Heart right ventricle (tissue), 16 donors: ENCODE results near the gene MAN2A1. TPM values are rescaled to one million over a fixed set of nuclear protein-coding genes. Genes with fewer than 3 reads are reported as not detected.
"Not testable (repeated sequence)": the region's sequence is repeated elsewhere in the genome, so short reads cannot be mapped to it uniquely, and the experiment has no call there.

Experiments
- ATAC-seq, 8 donors: fragments of 200-7000 bp; cut with Tn5 transposase; one replicate each; pipeline ENCODE4 v1.9.1; 2020; ENCODE audit warnings: mild to moderate bottlenecking in 8 of 8, moderate library complexity in 8 of 8, moderate number of reproducible peaks in 1 of 8
- DNase-seq, 2 donors: peaks; one replicate each; pipeline ENCODE4 v3.0.0-alpha.2; 2020
- H3K27ac ChIP-seq, 10 donors: fragments of 200-600 bp; sonication (generic) in 2 of 10; one replicate each; pipeline versions ENCODE4 v1.5.0 to v1.8.0; 2020 to 2022; ENCODE audit warnings: mild to moderate bottlenecking in 3 of 10
- H3K27me3 ChIP-seq, 7 donors: fragments of 200-600 bp; one replicate each; pipeline ENCODE4 v1.8.0; 2021 to 2022; ENCODE audit warnings: mild to moderate bottlenecking in 2 of 7
- H3K36me3 ChIP-seq, 9 donors: fragments of 200-600 bp; sonication (generic) in 1 of 9; one replicate each; pipeline versions ENCODE4 v1.5.0 to v1.8.0; 2020 to 2022; ENCODE audit warnings: mild to moderate bottlenecking in 2 of 9
- H3K4me1 ChIP-seq, 9 donors: fragments of 200-600 bp; sonication (generic) in 1 of 9; one replicate each; pipeline versions ENCODE4 v1.5.0 to v1.8.0; 2020 to 2022; ENCODE audit warnings: mild to moderate bottlenecking in 4 of 9
- H3K4me3 ChIP-seq, 10 donors: fragments of 200-600 bp; sonication (generic) in 2 of 10; one replicate each; pipeline versions ENCODE4 v1.5.0 to v1.8.0; 2020 to 2022; ENCODE audit warnings: mild to moderate bottlenecking in 7 of 10, moderate library complexity in 2 of 10
- H3K9me3 ChIP-seq, 11 donors: fragments of 200-600 bp in 10 of 11; sonication (generic) in 2 of 11; one replicate each; pipeline versions ENCODE4 v1.5.0 to v1.8.0; 2013 to 2022; ENCODE audit warnings: mild to moderate bottlenecking in 2 of 11, control low read depth in 1 of 11, moderate library complexity in 1 of 11
- WGBS, 2 donors: extraction: QIAGEN DNeasy Blood & Tissue Kit; methylation state at CpG; one replicate each; pipeline ENCODE4 v1.1.7; 2013; ENCODE audit warnings: inconsistent platforms in 1 of 2; 5-methylcytosine and 5-hydroxymethylcytosine counted together
- intact Hi-C, 10 donors: fragments of 100-400 bp; cut with DNase I; formaldehyde crosslinking; loops; one replicate each; pipeline versions ENCODE4 v1.11.1 to v1.14.2; 2022
- polyA plus RNA-seq, 2 donors: library from polyadenylated mRNA; stranded (reverse); fragments of 200-250 nt; gene quantifications; one replicate each; pipeline ENCODE4 v1.2.3, GENCODE V29; 2013
- total RNA-seq, 10 donors: library from RNA; stranded (reverse); fragmentation: NEBNext Ultra II Directional in 3 of 10; extraction: Animal tissue kit (Norgen Biotek cat#: 25700) in 3 of 10; gene quantifications; one replicate each; pipeline versions ENCODE4 v1.2.1 to v1.2.4, GENCODE V29; 2021 to 2023
- TF ChIP-seq, protein P1 (sequence below), 9 donors: fragments of 200-600 bp; sonication (generic) in 2 of 9; IDR thresholded peaks; one replicate each; pipeline versions ENCODE4 v1.5.0 to v1.8.0; 2021 to 2022; ENCODE audit warnings: antibody characterized with exemption in 9 of 9, mild to moderate bottlenecking in 5 of 9, moderate library complexity in 1 of 9
- donor health status: Arrhythmogenic right ventricular cardiomyopathy.
- donor health status: ischemic (EF 13 %, LVEDD 7.1; RV severe dilation, severe dysfunction).
- donor health status: healthy with polysubstance abuse.
- donor health status: DM: no; HTN: yes; CAD: no.
- donor health status: DM: no; HTN: no; CAD: no.
- donor health status: ischemic (EF 25% LVEDD 6.9; RV normal size, moderate dysfunction).
- donor health status: ischemic (EF 25% LVEDD 5.7; RV mildly dilated, moderate dysfunction).
- donor health status: healthy.
- donor health status: DM: yes; HTN: yes; CAD: no.
- donor health status: Ischemic cardiomyopathy.
- donor health status: ischemic (EF 35%, LVEDD 5.7; RV mildly dilated, moderate dysfunction).
- donor health status: nonischemic (EF 11% LVEDD 7.7; RV severe dilation, severe dysfunction).
- donor health status: DM: yes; HTN: yes; CAD: no.
- donor health status: PGD.
- donor health status: ischemic (EF 29% LVEDD 5.4; RV normal size, mild dysfunction).
- donor health status: nonischemic (EF 23%, LVEDD 6.1; RV moderate dilation, normal function).

MAN2A1 gene
- total and polyA plus RNA-seq, 12 donors = 2.9 to 16.1 (median 6.5) TPM

DNA sequence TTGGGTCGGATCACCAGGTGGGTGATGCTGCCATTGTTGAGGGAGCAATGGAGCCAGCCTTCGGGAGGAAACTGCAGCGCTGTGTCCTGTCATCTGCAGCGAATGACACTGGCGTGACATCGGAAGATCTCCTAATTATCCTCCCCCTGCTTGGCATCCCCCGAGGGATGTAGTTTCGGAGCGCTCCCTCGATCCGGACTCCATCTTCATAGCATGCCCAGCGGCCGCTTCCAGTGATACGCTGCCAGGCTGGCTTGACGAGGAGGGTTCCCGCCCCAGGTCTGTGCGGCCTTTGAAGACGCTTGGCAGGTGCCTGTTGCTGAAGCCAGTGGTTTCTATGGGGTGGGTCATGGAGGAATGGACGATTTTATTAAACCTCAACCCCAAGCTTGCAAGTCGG is 194.9 kb downstream of the MAN2A1 start:
- ATAC-seq (no peak), DNase-seq (no peak)
- no peaks in the 10 kb centered on the region for H3K27me3 ChIP-seq
- TF ChIP-seq, protein P1, sequence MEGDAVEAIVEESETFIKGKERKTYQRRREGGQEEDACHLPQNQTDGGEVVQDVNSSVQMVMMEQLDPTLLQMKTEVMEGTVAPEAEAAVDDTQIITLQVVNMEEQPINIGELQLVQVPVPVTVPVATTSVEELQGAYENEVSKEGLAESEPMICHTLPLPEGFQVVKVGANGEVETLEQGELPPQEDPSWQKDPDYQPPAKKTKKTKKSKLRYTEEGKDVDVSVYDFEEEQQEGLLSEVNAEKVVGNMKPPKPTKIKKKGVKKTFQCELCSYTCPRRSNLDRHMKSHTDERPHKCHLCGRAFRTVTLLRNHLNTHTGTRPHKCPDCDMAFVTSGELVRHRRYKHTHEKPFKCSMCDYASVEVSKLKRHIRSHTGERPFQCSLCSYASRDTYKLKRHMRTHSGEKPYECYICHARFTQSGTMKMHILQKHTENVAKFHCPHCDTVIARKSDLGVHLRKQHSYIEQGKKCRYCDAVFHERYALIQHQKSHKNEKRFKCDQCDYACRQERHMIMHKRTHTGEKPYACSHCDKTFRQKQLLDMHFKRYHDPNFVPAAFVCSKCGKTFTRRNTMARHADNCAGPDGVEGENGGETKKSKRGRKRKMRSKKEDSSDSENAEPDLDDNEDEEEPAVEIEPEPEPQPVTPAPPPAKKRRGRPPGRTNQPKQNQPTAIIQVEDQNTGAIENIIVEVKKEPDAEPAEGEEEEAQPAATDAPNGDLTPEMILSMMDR (IDR thresholded peaks at IDR 0.05) = no peak
- no peaks in the 10 kb centered on the region for H3K9me3 ChIP-seq
- H3K27ac ChIP-seq = no peak overlapping the region
- H3K4me1 ChIP-seq = no peaks in the 10 kb centered on the region
- H3K36me3 ChIP-seq = no peaks in the 10 kb centered on the region
- no peak overlapping the region for H3K4me3 ChIP-seq
- WGBS, 2 donors = 96 to 97% methylated on average over 20 of the region's 20 CpGs
- intact Hi-C loops = no loop called here

DNA sequence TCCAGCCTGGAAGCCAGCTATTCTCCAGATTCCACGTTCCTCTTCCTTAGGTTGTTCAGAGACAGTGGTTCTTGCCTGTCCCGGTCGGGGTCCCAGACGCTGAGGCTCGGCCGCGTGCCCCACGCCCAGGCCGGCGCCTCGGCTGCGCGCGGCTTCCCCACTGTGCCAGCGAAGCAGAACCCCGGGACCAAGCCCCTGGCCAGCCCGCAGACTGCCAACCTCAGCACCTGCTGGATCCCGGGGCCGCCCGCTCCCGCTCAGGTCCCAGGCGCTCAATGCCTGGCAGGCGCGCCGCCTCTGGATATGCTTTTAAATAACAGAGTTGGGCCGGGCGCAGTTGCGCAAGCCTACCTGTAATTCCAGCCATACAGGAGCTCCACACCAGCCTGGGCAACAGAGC is 195.5 kb downstream of the MAN2A1 start:
- TF ChIP-seq, protein P1 (IDR thresholded peaks at IDR 0.05) = no peak
- Histone ChIP-seq H3K4me3 (no peak overlapping the region), H3K36me3 (no peaks in the 10 kb centered on the region), H3K27ac (no peak overlapping the region), H3K9me3 (no peaks in the 10 kb centered on the region), H3K4me1 (no peaks in the 10 kb centered on the region), H3K27me3 (no peaks in the 10 kb centered on the region)
- intact Hi-C loops = no loop called here
- WGBS, 2 donors = 91 to 92% methylated on average over 28 of the region's 28 CpGs
- no peak for ATAC-seq
- DNase-seq = no peak

DNA sequence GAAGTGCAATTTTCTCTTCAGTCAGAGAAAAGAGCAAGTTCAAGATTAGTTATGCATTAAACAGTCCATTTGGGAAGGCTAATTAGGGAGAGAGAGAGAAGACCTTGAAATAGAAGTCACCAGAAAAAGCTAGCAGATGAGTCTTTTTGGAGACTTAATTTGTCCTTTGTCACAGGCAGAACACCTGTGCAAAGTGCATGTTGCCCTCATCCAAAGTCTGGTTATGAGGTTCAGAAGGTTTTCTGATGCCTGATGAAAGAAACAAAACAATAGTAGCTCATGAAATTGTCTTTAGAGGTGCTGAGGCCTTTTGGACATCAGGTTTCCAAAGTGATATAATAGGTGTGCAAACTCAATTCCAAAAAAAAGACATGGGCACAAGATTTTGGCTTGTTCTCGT is 199.3 kb downstream of the MAN2A1 start:
- no peak overlapping the region for H3K27ac ChIP-seq
- 43 to 76% methylated on average over 1 of the region's 1 CpG for WGBS, 2 donors
- H3K27me3 ChIP-seq = no peaks in the 10 kb centered on the region
- intact Hi-C loops = no loop called here
- TF ChIP-seq, protein P1 (IDR thresholded peaks at IDR 0.05) = no peak
- H3K4me3 ChIP-seq = no peak overlapping the region
- no peaks in the 10 kb centered on the region for H3K4me1 ChIP-seq
- no peaks in the 10 kb centered on the region for H3K36me3 ChIP-seq
- ATAC-seq (no peak), DNase-seq (no peak)
- no peaks in the 10 kb centered on the region for H3K9me3 ChIP-seq

DNA sequence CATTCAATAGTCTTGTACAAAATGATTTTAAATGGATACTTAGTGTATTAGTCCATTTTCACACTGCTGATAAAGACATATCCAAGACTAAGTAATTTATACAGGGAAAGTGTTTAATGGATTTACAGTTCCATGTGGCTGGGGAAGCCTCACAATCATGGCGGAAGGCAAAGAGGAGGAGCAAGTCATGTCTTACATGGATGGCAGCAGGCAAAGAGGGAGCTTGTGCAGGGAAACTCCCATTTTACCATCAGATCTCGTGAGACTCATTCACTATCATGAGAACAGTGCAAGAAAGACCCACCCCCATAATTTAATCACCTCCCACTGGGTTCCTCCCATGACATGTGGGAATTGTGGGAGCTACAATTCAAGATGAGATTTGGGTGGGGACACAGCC is 203.5 kb downstream of the MAN2A1 start:
- H3K27me3 ChIP-seq = peaks cover 0 to 11% (median 0%) of the 10 kb centered on the region in 7 donors
- ATAC-seq, intact Hi-C loops, H3K4me3 ChIP-seq, H3K9me3 ChIP-seq, H3K36me3 ChIP-seq, DNase-seq, H3K27ac ChIP-seq, H3K4me1 ChIP-seq: not testable (repeated sequence)
- 89 to 94% methylated on average over 2 of the region's 2 CpGs for WGBS, 2 donors

DNA sequence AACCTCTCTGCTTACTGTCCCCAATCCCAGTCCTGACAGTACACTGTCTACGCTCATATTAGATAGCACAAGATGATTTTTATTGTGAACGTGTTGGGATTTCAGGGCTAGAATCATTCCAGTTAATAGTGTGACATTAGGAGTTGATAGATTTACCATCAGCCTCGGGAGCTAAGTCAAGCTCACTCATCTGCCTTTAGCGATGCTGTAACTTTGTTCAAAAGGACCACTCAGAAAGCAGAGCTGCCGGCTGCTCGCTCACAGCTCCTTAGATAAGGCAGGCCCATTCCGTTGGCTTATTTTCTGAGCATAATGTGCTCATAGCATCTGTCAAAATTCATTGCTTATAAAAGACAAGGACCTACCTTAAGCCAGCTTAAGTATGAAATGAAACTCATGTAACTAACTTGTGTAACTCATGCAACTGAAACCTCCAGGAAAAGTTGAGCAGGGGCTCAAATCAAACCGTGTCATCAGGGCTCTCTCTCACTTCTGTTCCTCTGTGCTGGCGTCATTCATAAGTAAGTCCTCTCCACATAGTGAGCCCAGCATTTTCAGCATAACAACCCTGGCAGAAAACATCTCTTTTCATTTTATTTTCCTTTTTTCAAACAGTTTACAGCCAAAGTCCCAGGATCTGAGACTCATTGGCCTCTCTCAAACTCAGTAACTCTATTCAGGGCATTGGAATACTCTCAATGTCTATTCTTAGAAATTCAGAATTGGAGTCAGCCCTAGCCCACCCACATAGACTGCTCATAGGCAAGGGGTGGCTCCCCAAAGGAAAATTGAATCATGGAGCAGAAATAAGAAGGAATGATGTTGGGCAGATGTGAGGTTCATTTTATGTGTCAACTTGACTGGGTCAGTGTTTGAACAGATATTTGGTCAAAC is 208.8 kb downstream of the MAN2A1 start:
- WGBS, 2 donors = 60 to 65% methylated on average over 9 of the region's 9 CpGs
- DNase-seq (no peak), ATAC-seq (peak in 4 of 8 donors; percentile 14 to 48 (median 38))
- TF ChIP-seq, protein P1 (IDR thresholded peaks at IDR 0.05) = no peak
- no peaks in the 10 kb centered on the region for H3K4me1 ChIP-seq
- no peaks in the 10 kb centered on the region for H3K36me3 ChIP-seq
- H3K27me3 ChIP-seq = peaks cover 0 to 19% (median 0%) of the 10 kb centered on the region in 7 donors
- H3K4me3 ChIP-seq = no peak overlapping the region
- H3K9me3 ChIP-seq = no peaks in the 10 kb centered on the region
- intact Hi-C loops = no loop called here
- no peak overlapping the region for H3K27ac ChIP-seq
